ENCODE measurements around the gene ITGB6.

GRCh38 chr2:160194946-160195345 is 5.1 kb downstream of the ITGB6 start:
- TF ChIP-seq POLR2A (IDR thresholded peaks at IDR 0.05) = no peak
- no peak for TF ChIP-seq CTCF (IDR thresholded peaks at IDR 0.05)
